GM12872 (cell line): ENCODE data around the gene C2CD4A.

Source experiments
- TF ChIP-seq, protein P1 (sequence below): IDR thresholded peaks from 3 replicates; pipeline ENCODE4 v1.5.1; 2011; ENCODE audit warnings: low read depth, mild to moderate bottlenecking, low read length, moderate library complexity; ENCODE audit not compliant: insufficient read depth

C2CD4A gene

DNA sequence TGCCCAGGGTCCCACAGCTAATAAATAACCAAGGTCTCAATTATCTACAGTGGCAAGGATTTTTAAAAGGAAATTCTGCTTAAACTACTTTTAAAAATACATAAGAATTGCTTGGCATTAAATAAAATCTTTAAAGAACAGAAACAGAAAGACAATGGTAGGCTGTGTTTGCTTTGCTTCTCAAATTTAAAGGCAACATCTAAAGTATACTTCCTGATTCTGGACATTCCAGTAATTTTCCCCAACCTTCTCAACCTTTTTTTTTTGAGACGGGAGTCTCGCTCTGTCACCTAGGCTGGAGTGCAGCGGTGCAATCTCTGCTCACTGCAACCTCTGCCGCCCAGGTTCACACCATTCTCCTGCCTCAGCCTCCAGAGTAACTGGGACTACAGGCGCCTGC is 11.8 kb upstream of the C2CD4A start:
- TF ChIP-seq, protein P1, sequence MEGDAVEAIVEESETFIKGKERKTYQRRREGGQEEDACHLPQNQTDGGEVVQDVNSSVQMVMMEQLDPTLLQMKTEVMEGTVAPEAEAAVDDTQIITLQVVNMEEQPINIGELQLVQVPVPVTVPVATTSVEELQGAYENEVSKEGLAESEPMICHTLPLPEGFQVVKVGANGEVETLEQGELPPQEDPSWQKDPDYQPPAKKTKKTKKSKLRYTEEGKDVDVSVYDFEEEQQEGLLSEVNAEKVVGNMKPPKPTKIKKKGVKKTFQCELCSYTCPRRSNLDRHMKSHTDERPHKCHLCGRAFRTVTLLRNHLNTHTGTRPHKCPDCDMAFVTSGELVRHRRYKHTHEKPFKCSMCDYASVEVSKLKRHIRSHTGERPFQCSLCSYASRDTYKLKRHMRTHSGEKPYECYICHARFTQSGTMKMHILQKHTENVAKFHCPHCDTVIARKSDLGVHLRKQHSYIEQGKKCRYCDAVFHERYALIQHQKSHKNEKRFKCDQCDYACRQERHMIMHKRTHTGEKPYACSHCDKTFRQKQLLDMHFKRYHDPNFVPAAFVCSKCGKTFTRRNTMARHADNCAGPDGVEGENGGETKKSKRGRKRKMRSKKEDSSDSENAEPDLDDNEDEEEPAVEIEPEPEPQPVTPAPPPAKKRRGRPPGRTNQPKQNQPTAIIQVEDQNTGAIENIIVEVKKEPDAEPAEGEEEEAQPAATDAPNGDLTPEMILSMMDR, result no peak

DNA sequence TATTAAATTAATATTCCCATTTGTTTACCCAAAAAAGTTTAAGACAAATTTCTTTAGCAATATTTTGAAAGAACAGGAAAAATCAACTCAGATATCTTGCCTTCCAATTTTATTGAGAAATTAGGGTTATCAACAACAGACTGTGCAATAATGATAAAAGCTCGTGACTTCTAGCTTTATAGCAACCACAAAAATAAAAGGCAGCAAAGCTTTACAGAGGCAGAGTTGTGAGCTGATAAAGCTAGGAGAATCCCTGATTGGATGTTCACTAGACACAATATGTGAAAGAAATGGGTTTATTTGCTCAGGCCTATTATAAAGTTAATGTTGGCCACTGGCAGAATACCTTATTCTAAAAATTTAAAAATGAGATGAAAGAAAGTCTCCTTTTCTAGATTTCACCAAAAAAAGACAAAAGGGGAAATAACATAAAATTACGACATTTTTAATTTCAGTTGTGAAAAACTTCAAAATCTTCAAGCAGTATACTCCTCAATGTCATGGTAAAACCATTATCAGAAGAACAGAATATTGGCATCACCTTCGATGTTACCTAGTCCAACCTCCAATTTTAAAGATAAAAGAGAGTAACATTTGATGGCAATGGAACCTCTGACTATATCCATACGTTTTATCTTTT is 9.3 kb upstream of the C2CD4A start:
- TF ChIP-seq, protein P1, result no peak

DNA sequence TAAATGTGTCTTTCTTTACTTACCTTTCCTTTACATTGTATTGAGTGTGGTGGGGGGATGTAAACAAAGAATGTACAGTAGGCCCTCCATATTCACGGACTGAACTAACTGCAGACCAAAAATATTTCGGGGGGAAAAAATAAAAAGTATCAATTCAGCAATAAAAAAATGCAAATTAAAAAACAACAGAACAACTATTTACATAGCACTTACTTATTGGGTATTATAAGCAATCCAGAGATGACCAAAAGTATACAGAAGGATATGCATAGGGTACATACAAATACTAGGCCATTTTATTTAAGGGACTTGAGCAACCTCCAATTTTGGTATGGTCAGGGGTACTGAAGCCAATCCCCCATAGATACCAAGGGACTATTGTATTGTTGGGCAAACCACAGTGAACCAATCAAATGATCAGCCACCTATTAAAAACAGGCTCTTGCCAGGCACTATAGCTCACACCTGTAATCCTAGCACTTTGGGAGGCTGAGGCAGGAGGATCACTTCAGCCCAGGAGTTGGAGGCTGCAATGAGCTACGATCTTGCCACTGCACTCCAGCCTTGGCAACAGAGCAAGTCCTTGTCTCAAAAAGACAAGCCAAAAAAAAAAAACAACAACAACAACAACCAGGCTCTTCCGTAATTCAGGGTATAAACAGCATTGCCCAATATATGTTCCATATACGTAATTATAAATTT is 8.3 kb upstream of the C2CD4A start:
- TF ChIP-seq, protein P1, result no peak

DNA sequence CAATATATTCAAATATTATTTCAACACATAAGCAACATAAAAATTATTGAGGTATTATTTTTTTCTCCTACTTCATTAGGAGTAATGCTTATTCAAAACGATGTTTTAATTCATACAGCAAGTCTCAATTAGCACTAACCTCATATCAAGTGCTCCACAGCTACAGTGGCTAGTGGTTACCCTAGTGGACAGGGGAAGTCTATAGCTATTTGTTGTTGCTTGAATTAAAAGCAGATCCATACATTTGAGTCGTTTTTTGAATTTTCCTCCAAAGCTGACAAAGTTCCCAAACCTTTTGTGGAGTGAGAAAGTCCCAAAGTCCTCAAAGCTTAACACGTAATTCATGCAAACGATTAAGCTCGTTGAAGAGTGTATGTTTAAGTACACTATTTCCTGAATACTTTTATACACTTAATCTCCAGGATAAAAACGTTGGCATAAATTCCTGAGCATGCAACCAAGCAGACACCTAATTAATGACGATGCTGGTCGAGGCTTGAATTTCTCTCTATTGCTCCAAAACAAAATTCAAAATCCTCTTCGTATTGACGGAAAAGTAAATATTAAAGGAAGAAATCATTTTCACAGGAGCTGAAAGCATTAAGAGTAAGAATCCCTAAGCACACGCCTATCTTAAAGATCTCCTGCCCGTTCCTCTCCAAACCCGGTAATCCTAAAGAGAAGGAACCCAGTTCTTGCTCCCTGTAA is 7.5 kb upstream of the C2CD4A start:
- TF ChIP-seq, protein P1, result no peak

DNA sequence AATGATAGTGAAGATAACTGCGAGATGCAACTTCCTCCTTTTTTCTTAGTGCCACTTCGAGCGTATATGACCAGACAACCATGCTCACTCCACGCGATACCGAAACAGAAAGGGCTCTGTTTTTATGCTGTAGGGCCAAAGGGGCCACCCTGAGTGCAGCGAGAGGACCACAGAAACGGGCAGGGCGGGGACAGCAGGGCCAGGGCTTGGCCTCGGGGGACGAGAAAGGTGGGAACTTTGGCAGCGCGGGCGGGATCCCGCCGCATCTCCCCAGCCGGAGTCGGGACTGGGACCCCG is 7.0 kb upstream of the C2CD4A start:
- TF ChIP-seq, protein P1, result no peak

DNA sequence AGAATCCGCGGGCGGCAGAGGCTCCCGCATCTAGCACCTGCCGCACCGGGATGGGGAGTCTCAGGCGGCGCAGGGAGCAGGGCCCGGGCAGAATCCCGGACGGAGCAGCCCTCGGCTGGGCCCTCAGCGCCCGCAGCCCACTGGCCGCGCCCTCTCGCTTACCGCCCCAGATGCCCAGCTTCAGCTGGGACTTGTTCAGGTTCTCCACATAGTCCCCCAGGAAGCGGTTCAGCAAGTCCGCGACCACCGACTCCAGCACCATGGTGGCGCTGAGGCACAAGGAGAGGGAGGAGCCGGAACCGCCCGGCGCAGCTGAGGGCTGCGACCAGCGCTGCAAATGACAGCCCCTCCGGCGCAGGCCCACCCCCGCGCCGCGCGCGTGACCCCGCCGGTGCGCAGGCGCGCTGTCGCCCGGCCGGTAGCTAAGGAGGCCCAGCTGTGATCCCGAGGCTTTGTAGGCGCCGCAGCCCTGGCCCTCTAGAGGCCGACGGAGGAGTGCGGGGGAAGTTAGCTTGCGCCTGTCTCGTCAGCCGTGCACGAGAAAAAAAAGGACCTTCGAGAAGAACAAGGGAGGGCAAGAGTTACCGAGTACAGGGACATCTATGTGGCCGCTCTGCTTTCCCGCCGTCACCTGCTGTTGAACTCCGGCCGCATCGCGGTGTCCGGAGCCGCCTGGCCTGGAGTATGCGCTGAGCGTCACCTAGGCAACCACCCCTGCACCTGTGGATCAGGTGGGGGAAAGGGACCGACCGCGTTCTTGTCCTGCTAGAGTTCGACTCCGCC is 6.5 kb upstream of the C2CD4A start, which contains the start of gene VPS13C:
TSS of gene VPS13C (minus strand) at position 335 of the 783 bp plus-strand sequence. CDS start at position 262, 73 bp downstream.
- TF ChIP-seq, protein P1, result peak; percentile 88

DNA sequence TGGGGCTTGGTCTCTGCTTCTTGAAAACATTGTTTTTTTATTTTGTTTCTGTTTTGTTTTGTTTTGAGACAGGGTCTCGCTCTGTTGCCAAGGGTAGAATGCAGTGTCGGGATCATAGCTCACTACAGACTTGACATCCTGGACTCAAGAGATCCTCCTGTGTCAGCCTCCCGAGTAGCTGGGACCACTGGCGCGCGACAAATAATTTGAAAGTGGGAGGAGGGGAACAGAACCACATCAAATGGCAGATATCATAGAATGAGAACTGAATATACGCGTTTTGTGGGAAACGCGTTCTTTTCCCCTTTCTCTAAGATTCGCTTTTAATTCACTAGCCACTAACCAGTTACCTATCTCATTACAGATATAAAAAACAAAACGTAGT is 5.9 kb upstream of the C2CD4A start:
- TF ChIP-seq, protein P1, result no peak
